ENCODE measurements around the gene HSPG2.
"Not testable (repeated sequence)": the region's sequence is repeated elsewhere in the genome, so short reads cannot be mapped to it uniquely, and the experiment has no call there.

HSPG2 gene

GRCh38 chr1:21937034-21937371 lies at the start of gene HSPG2:
TSS of gene HSPG2 (minus strand) at chr1:21937310. CDS start at chr1:21937217, 93 bp downstream.
- intact Hi-C loops (cut with DNase I), result loop anchor here (5.0 kb wide), 1 partner anchor 155 kb away; the partner anchor contains the start of gene USP48
- no peak for DNase-seq

- intact Hi-C loops (cut with DNase I); DNase-seq: not testable (repeated sequence)
Measured at GRCh38 chr1:21986386-21986785, 49.3 kb upstream of the HSPG2 start.

- DNase-seq; intact Hi-C loops (cut with DNase I): not testable (repeated sequence)
Measured at GRCh38 chr1:21985893-21986292, 48.8 kb upstream of the HSPG2 start.

GRCh38 chr1:21983539-21983938 lies 46.4 kb upstream of the HSPG2 start:
- intact Hi-C loops (cut with DNase I); DNase-seq: not testable (repeated sequence)

GRCh38 chr1:21982122-21982521 lies 45.0 kb upstream of the HSPG2 start:
- intact Hi-C loops (cut with DNase I); DNase-seq: not testable (repeated sequence)

- intact Hi-C loops (cut with DNase I); DNase-seq: not testable (repeated sequence)
Measured at GRCh38 chr1:21981253-21981652, 44.1 kb upstream of the HSPG2 start.

GRCh38 chr1:21980515-21981220 lies 43.6 kb upstream of the HSPG2 start:
- intact Hi-C loops (cut with DNase I), result not testable (repeated sequence)
- peak in 5 of 42 donors; percentile 14 to 65 (median 30) for DNase-seq

GRCh38 chr1:21978209-21978608 lies 41.1 kb upstream of the HSPG2 start:
- DNase-seq; intact Hi-C loops (cut with DNase I): not testable (repeated sequence)

GRCh38 chr1:21976703-21977239 lies 39.7 kb upstream of the HSPG2 start, which contains the start of gene CELA3B:
TSS of gene CELA3B (plus strand) at chr1:21977022. CDS start at chr1:21977040, 18 bp downstream.
- intact Hi-C loops (cut with DNase I); DNase-seq: not testable (repeated sequence)

GRCh38 chr1:21975296-21975695 lies 38.2 kb upstream of the HSPG2 start:
- DNase-seq; intact Hi-C loops (cut with DNase I): not testable (repeated sequence)

- DNase-seq; intact Hi-C loops (cut with DNase I): not testable (repeated sequence)
Measured at GRCh38 chr1:21974699-21975098, 37.6 kb upstream of the HSPG2 start.

GRCh38 chr1:21973948-21974347 lies 36.8 kb upstream of the HSPG2 start:
- intact Hi-C loops (cut with DNase I); DNase-seq: not testable (repeated sequence)

- intact Hi-C loops (cut with DNase I); DNase-seq: not testable (repeated sequence)
Measured at GRCh38 chr1:21972973-21973441, 35.9 kb upstream of the HSPG2 start.

GRCh38 chr1:21970523-21970922 lies 33.4 kb upstream of the HSPG2 start:
- intact Hi-C loops (cut with DNase I); DNase-seq: not testable (repeated sequence)

- intact Hi-C loops (cut with DNase I), result not testable (repeated sequence)
Measured at GRCh38 chr1:21969066-21969465, 32.0 kb upstream of the HSPG2 start.

GRCh38 chr1:21967216-21967615 lies 30.1 kb upstream of the HSPG2 start:
- intact Hi-C loops (cut with DNase I); DNase-seq: not testable (repeated sequence)

More at GRCh38 chr1:21969066-21969465, 32.0 kb upstream of the HSPG2 start:
- peak; percentile 15 to 84 (median 60) for DNase-seq

GRCh38 chr1:21966247-21967000 lies 29.3 kb upstream of the HSPG2 start:
- no peak for DNase-seq
- intact Hi-C loops (cut with DNase I), result no loop called here

GRCh38 chr1:21963477-21964217 lies 26.5 kb upstream of the HSPG2 start:
- intact Hi-C loops (cut with DNase I), result no loop called here
- DNase-seq, result peak; percentile 34 to 93 (median 82)

GRCh38 chr1:21961799-21962198 lies 24.7 kb upstream of the HSPG2 start:
- DNase-seq, result no peak
- intact Hi-C loops (cut with DNase I), result no loop called here

Data from head of caudate nucleus (tissue), 42 donors.